Keratinocyte (primary cell): ENCODE data around the gene DTNBP1. TPM values are rescaled to one million over a fixed set of nuclear protein-coding genes. Genes with fewer than 3 reads are reported as not detected.

Source experiments
- DNase-seq: peaks from one replicate; pipeline ENCODE4 v3.0.0-alpha.2; 2011; ENCODE audit warnings: low read depth, missing footprints, low spot score
- FAIRE-seq: peaks from 2 replicates; lab custom pipeline; 2011; peaks lifted over from hg19 to GRCh38; lab: Jason Lieb, UNC
- H2AFZ ChIP-seq: 2 replicates; pipeline ENCODE4 v1.6.0; 2012; ENCODE audit warnings: low read length, control low read depth, inconsistent platforms; ENCODE audit not compliant: control insufficient read depth
- H3K27ac ChIP-seq: 2 replicates; pipeline ENCODE4 v1.5.1; 2011; ENCODE audit warnings: low read length; ENCODE audit not compliant: control insufficient read depth, insufficient read depth
- H3K27me3 ChIP-seq: 3 replicates; pipeline ENCODE4 v1.6.0; 2011; ENCODE audit warnings: low read length; ENCODE audit not compliant: control insufficient read depth, insufficient read depth; ENCODE audit errors: extremely low read depth
- H3K36me3 ChIP-seq, 2 experiments: 2 replicates in 1 of 2; 3 replicates in 1 of 2; pipeline ENCODE4 v1.5.1; 2011; ENCODE audit warnings: low read length in 2 of 2, mild to moderate bottlenecking in 1 of 2; ENCODE audit not compliant: control insufficient read depth in 2 of 2, insufficient read depth in 2 of 2; ENCODE audit errors: extremely low read depth in 1 of 2
- H3K4me1 ChIP-seq: 3 replicates; pipeline ENCODE4 v1.5.1; 2011; ENCODE audit warnings: low read length; ENCODE audit not compliant: control insufficient read depth, insufficient read depth; ENCODE audit errors: extremely low read depth
- H3K4me2 ChIP-seq: 3 replicates; pipeline ENCODE4 v1.6.0; 2011; ENCODE audit warnings: low read depth, low read length; ENCODE audit not compliant: control insufficient read depth, insufficient read depth; ENCODE audit errors: extremely low read depth
- H3K4me3 ChIP-seq, 3 experiments: fragments of 200-600 bp in 1 of 3; sonication (generic) in 1 of 3; 2 replicates in 2 of 3; 3 replicates in 1 of 3; pipeline ENCODE4 v1.5.1; 2011 to 2016; ENCODE audit warnings: low read length in 3 of 3, mild to moderate bottlenecking in 3 of 3, control low read depth in 2 of 3, inconsistent platforms in 1 of 3, low read depth in 1 of 3, mixed read lengths in 1 of 3, mixed run types in 1 of 3, moderate library complexity in 1 of 3; ENCODE audit not compliant: control insufficient read depth in 2 of 3, insufficient read depth in 2 of 3; ENCODE audit errors: extremely low read depth in 1 of 3
- H3K79me2 ChIP-seq: 2 replicates; pipeline ENCODE4 v1.6.0; 2012; ENCODE audit warnings: low read length; ENCODE audit not compliant: control insufficient read depth, insufficient read depth
- H3K9ac ChIP-seq: 3 replicates; pipeline ENCODE4 v1.6.0; 2011; ENCODE audit warnings: low read length; ENCODE audit not compliant: control insufficient read depth, insufficient read depth; ENCODE audit errors: extremely low read depth
- H3K9me1 ChIP-seq: 3 replicates; pipeline ENCODE4 v1.6.0; 2011; ENCODE audit warnings: low read length; ENCODE audit not compliant: control insufficient read depth, insufficient read depth; ENCODE audit errors: extremely low read depth
- H3K9me3 ChIP-seq: 2 replicates; pipeline ENCODE4 v1.5.1; 2012; ENCODE audit warnings: low read depth, low read length; ENCODE audit not compliant: control insufficient read depth
- H4K20me1 ChIP-seq: 3 replicates; pipeline ENCODE4 v1.6.0; 2011; ENCODE audit warnings: low read length; ENCODE audit not compliant: control insufficient read depth, insufficient read depth; ENCODE audit errors: extremely low read depth
- CTCF ChIP-seq, 3 experiments: IDR thresholded peaks in 1 of 3; conservative IDR thresholded peaks in 1 of 3; optimal IDR thresholded peaks in 1 of 3; 2 replicates in 2 of 3; 3 replicates in 1 of 3; pipeline versions ENCODE3 to v1.5.1; 2011; ENCODE audit warnings: low read length in 3 of 3, mild to moderate bottlenecking in 3 of 3, moderate library complexity in 2 of 3, control low read depth in 1 of 3, inconsistent platforms in 1 of 3; ENCODE audit not compliant: insufficient read depth in 2 of 3; ENCODE audit errors: extremely low read depth in 1 of 3
- EZH2 ChIP-seq: IDR thresholded peaks from one replicate; pipeline ENCODE4 v1.6.1; 2012; ENCODE audit warnings: inconsistent platforms, mild to moderate bottlenecking, low read length, moderate library complexity
- dilution Hi-C: fragments of 300-500 bp; cut with MboI; formaldehyde crosslinking; loops from one replicate; pipeline ENCODE4 v1.7.0; 2020; ENCODE audit warnings: low sequenced_read_pairs; ENCODE audit not compliant: extremely low pct_ligation_motif_present
- polyA plus RNA-seq, 5 experiments: library from polyadenylated mRNA; depleted of rRNA in 3 of 5; stranded (reverse) in 3 of 5; stranded (forward) in 1 of 5; unstranded in 1 of 5; fragments of >200 nt; gene quantifications; 1 replicate in 1 of 5; 2 replicates in 3 of 5; 3 replicates in 1 of 5; pipeline versions ENCODE4 v1.2.1 to v1.2.3, GENCODE V29; 2011 to 2012; ENCODE audit warnings: missing spikeins in 2 of 5, low read depth in 1 of 5, low replicate concordance in 1 of 5

DTNBP1 gene
- polyA plus RNA-seq, 1 donor (not counting 4 experiments of a cell fraction or from before 2014, with no cell fraction given), result 11.5 TPM

GRCh38 chr6:15572296-15573016, 90.4 kb downstream of the DTNBP1 start:
- Histone ChIP-seq H3K9ac (no peak overlapping the region), H3K4me1 (no peaks in the 10 kb centered on the region), H4K20me1 (no peaks in the 10 kb centered on the region), H3K27ac (no peak overlapping the region), H3K4me2 (no peak overlapping the region), H2AFZ (no peak overlapping the region), H3K9me1 (no peaks in the 10 kb centered on the region), H3K4me3 (no peak overlapping the region), H3K36me3 (no peaks in the 10 kb centered on the region), H3K27me3 (no peaks in the 10 kb centered on the region), H3K9me3 (no peaks in the 10 kb centered on the region), H3K79me2 (no peaks in the 10 kb centered on the region)
- dilution Hi-C loops, result no loop called here
- FAIRE-seq (no peak), DNase-seq (no peak)
- no peak for TF ChIP-seq EZH2
- TF ChIP-seq CTCF (optimal IDR thresholded peaks at IDR 0.05 in 1 of 3, IDR thresholded peaks at IDR 0.05 in 1 of 3, conservative IDR thresholded peaks at IDR 0.05 in 1 of 3; ENCODE audit: extremely low read depth in 1 of 3, insufficient read depth in 2 of 3, low read length in 3 of 3), result no peak

- Histone ChIP-seq H4K20me1 (no peaks in the 10 kb centered on the region), H3K27me3 (no peaks in the 10 kb centered on the region), H3K4me2 (no peak overlapping the region), H3K79me2 (no peaks in the 10 kb centered on the region), H3K9me1 (no peaks in the 10 kb centered on the region), H3K27ac (no peak overlapping the region), H3K4me1 (no peaks in the 10 kb centered on the region), H2AFZ (no peak overlapping the region), H3K9ac (no peak overlapping the region), H3K36me3 (no peaks in the 10 kb centered on the region), H3K4me3 (no peak overlapping the region), H3K9me3 (no peaks in the 10 kb centered on the region)
- TF ChIP-seq CTCF (optimal IDR thresholded peaks at IDR 0.05 in 1 of 3, IDR thresholded peaks at IDR 0.05 in 1 of 3, conservative IDR thresholded peaks at IDR 0.05 in 1 of 3; ENCODE audit: extremely low read depth in 1 of 3, insufficient read depth in 2 of 3, low read length in 3 of 3) (no peak), EZH2 (no peak)
- dilution Hi-C loops, result no loop called here
- FAIRE-seq (no peak), DNase-seq (no peak)
These were observed 92.7 kb downstream of the DTNBP1 start for GRCh38 chr6:15570171-15570570.
